Breast epithelium (tissue), 3 donors: ENCODE measurements around the gene EDNRB.

Experiments used
- CTCF ChIP-seq, 3 donors: fragments of 450-650 bp; IDR thresholded peaks; one replicate each; pipeline ENCODE4 v1.5.1; 2016 to 2017; ENCODE audit warnings: antibody characterized with exemption in 3 of 3, mild to moderate bottlenecking in 3 of 3, moderate library complexity in 3 of 3
- POLR2A ChIP-seq: fragments of 450-650 bp; IDR thresholded peaks from one replicate; pipeline ENCODE4 v1.6.1; 2016; ENCODE audit warnings: antibody characterized with exemption, mild to moderate bottlenecking, moderate library complexity

- no peak for TF ChIP-seq POLR2A
- no peak for TF ChIP-seq CTCF (IDR thresholded peaks at IDR 0.05)
These were observed 26.1 kb downstream of the EDNRB start for GRCh38 chr13:77892491-77892890.
